Suppressor macrophage (primary cell): ENCODE measurements around the gene ARID5B.

Experiments used
- DNase-seq, 4 experiments: peaks; one replicate each; pipeline ENCODE4 v3.0.0-alpha.2; 2020 to 2022

Gene ARID5B

GRCh38 chr10:62079885-62080559, 178.5 kb downstream of the ARID5B start:
- no peak for DNase-seq

GRCh38 chr10:62080905-62081304, 179.4 kb downstream of the ARID5B start:
- no peak for DNase-seq

GRCh38 chr10:62081341-62082270, 180.1 kb downstream of the ARID5B start:
- peak in 2 of 4 experiments; percentile 17 to 33 for DNase-seq

GRCh38 chr10:62082271-62082656, 180.8 kb downstream of the ARID5B start:
- DNase-seq = peak in 1 of 4 experiments; percentile 16

- DNase-seq = peak; percentile 37 to 72 (median 66)
Observed at GRCh38 chr10:62082729-62083411, 181.4 kb downstream of the ARID5B start.

GRCh38 chr10:62083412-62084267, 182.1 kb downstream of the ARID5B start:
- peak in 1 of 4 experiments; percentile 14 for DNase-seq

GRCh38 chr10:62084451-62084850, 183.0 kb downstream of the ARID5B start:
- DNase-seq = no peak

GRCh38 chr10:62085404-62085803, 183.9 kb downstream of the ARID5B start:
- no peak for DNase-seq

GRCh38 chr10:62085821-62086220, 184.3 kb downstream of the ARID5B start:
- DNase-seq = no peak

GRCh38 chr10:62087329-62087728, 185.8 kb downstream of the ARID5B start:
- DNase-seq = no peak

- DNase-seq = no peak
Observed at GRCh38 chr10:62088786-62089185, 187.3 kb downstream of the ARID5B start.

- no peak for DNase-seq
Observed at GRCh38 chr10:62092301-62093030, 191.0 kb downstream of the ARID5B start.

GRCh38 chr10:62093863-62094291, 192.4 kb downstream of the ARID5B start:
- no peak for DNase-seq

GRCh38 chr10:62095181-62096122, 194.0 kb downstream of the ARID5B start:
- DNase-seq = no peak

GRCh38 chr10:62096256-62096933, 194.9 kb downstream of the ARID5B start:
- DNase-seq = no peak

- DNase-seq = no peak
Observed at GRCh38 chr10:62098278-62099121, 197.0 kb downstream of the ARID5B start.

- peak in 2 of 4 experiments; percentile 19 to 23 for DNase-seq
Observed at GRCh38 chr10:62099299-62099698, 197.8 kb downstream of the ARID5B start.

- no peak for DNase-seq
Observed at GRCh38 chr10:62103857-62104256, 202.4 kb downstream of the ARID5B start.
